HCT116 (cell line): ENCODE measurements around the gene DNAJA2. TPM values are rescaled to one million over a fixed set of nuclear protein-coding genes. Genes with fewer than 3 reads are reported as not detected.

Experiments used
- ATAC-seq: fragments of 200-7000 bp; cut with Tn5 transposase; 2 replicates; pipeline ENCODE4 v1.9.1; 2020; ENCODE audit warnings: mild to moderate bottlenecking, moderate library complexity
- BruUV-seq: library from RNA; stranded (reverse); fragments of 400-500 nt; replicated peaks from 2 replicates; lab custom pipeline; 2021; lab: Mats Ljungman, UMichigan
- CTCF ChIA-PET: fragments of 300-600 bp; sonication (Branson Sonifier 250); formaldehyde crosslinking; loops from one replicate; lab custom pipeline; 2021; ENCODE audit warnings: antibody characterized with exemption; lab: Charles Lee
- POLR2A ChIA-PET: fragments of 300-600, 350-600 bp; sonication (Branson Sonifier 250); formaldehyde crosslinking; loops from one replicate; lab custom pipeline; 2021; ENCODE audit warnings: antibody characterized with exemption; lab: Charles Lee
- RAD21 ChIA-PET, 2 experiments: fragments of 300-600 bp; sonication (Branson Sonifier 250); formaldehyde crosslinking; loops; one replicate each; lab custom pipeline; 2023; ENCODE audit warnings: low total read pairs in 2 of 2; ENCODE audit not compliant: uncharacterized antibody in 2 of 2, unreplicated experiment in 2 of 2, low non-redundant PET in 1 of 2; lab: Charles Lee
- DNase-seq: peaks from one replicate; pipeline ENCODE4 v3.0.0-alpha.2; 2010; ENCODE audit warnings: low read depth, low spot score
- H2AFZ ChIP-seq: fragments of 200-600 bp; shearing (Covaris generic), sonication (generic); 2 replicates; pipeline ENCODE4 v1.6.1; 2017; ENCODE audit warnings: low read depth, mixed run types, mixed read lengths, antibody characterized with exemption, low read length; ENCODE audit not compliant: poor library complexity, severe bottlenecking
- H3K27ac ChIP-seq: 2 replicates; pipeline ENCODE4 v1.5.1; 2012; ENCODE audit warnings: low read depth, low read length
- H3K27me3 ChIP-seq: fragments of 200-600 bp; sonication (generic); 2 replicates; pipeline ENCODE4 v1.6.1; 2016; ENCODE audit warnings: mixed run types, low read length, mixed read lengths; ENCODE audit not compliant: insufficient read depth
- H3K36me3 ChIP-seq, 2 experiments: fragments of 200-500 bp in 1 of 2; fragments of 200-600 bp in 1 of 2; sonication (Bioruptor generic) in 1 of 2; sonication (generic) in 1 of 2; 2 replicates each; pipeline versions ENCODE4 v1.5.1 to v1.6.1; 2014 to 2016; ENCODE audit warnings: low read length in 2 of 2, inconsistent platforms in 1 of 2, mixed read lengths in 1 of 2, mixed run types in 1 of 2; ENCODE audit not compliant: insufficient read depth in 2 of 2, control insufficient read depth in 1 of 2
- H3K4me1 ChIP-seq, 2 experiments: fragments of 200-600 bp in 1 of 2; sonication (generic) in 1 of 2; 2 replicates each; pipeline versions ENCODE4 v1.5.1 to v1.6.1; 2012 to 2017; ENCODE audit warnings: low read length in 2 of 2, inconsistent platforms in 1 of 2, mild to moderate bottlenecking in 1 of 2, mixed read lengths in 1 of 2, mixed run types in 1 of 2, moderate library complexity in 1 of 2; ENCODE audit not compliant: insufficient read depth in 2 of 2, control insufficient read depth in 1 of 2
- H3K4me2 ChIP-seq: fragments of 200-600 bp; sonication (generic); 2 replicates; pipeline ENCODE4 v1.6.1; 2017; ENCODE audit warnings: mixed run types, low read length, mixed read lengths
- H3K4me3 ChIP-seq, 2 experiments: fragments of 200-600 bp in 1 of 2; sonication (generic) in 1 of 2; replicated peaks in 1 of 2; 2 replicates each; pipeline ENCODE4 v1.5.1; 2011 to 2016; ENCODE audit warnings: low read length in 2 of 2, control low read depth in 1 of 2, low read depth in 1 of 2, mild to moderate bottlenecking in 1 of 2, mixed read lengths in 1 of 2, mixed run types in 1 of 2
- H3K79me2 ChIP-seq: fragments of 200-600 bp; sonication (generic); 2 replicates; pipeline ENCODE4 v1.6.1; 2017; ENCODE audit warnings: mild to moderate bottlenecking, mixed run types, low read length, moderate library complexity, mixed read lengths; ENCODE audit not compliant: insufficient read depth
- H3K9ac ChIP-seq: fragments of 200-600 bp; sonication (generic); 2 replicates; pipeline ENCODE4 v1.6.1; 2016; ENCODE audit warnings: low read length, mixed read lengths
- H3K9me2 ChIP-seq: fragments of 200-600 bp; sonication (generic), shearing (Covaris generic); 2 replicates; pipeline ENCODE4 v1.6.1; 2017; ENCODE audit warnings: mixed run types, mild to moderate bottlenecking, moderate library complexity; ENCODE audit not compliant: insufficient read depth
- H3K9me3 ChIP-seq, 2 experiments: fragments of 200-500 bp in 1 of 2; fragments of 200-600 bp in 1 of 2; sonication (Bioruptor generic) in 1 of 2; sonication (generic) in 1 of 2; 2 replicates each; pipeline ENCODE4 v1.6.1; 2014 to 2017; ENCODE audit warnings: low read length in 2 of 2, mixed read lengths in 2 of 2, inconsistent platforms in 1 of 2, low read depth in 1 of 2, mild to moderate bottlenecking in 1 of 2, mixed run types in 1 of 2, moderate library complexity in 1 of 2; ENCODE audit not compliant: control insufficient read depth in 1 of 2, insufficient read depth in 1 of 2
- H4K20me1 ChIP-seq: fragments of 200-600 bp; sonication (generic), shearing (Covaris generic); 2 replicates; pipeline ENCODE4 v1.6.1; 2017; ENCODE audit warnings: mixed run types, mild to moderate bottlenecking, moderate library complexity; ENCODE audit not compliant: insufficient read depth
- CBX3 ChIP-seq: IDR thresholded peaks from 2 replicates; pipeline ENCODE4 v1.6.1; 2012; ENCODE audit warnings: low read depth
- CEBPB ChIP-seq: IDR thresholded peaks from 2 replicates; pipeline ENCODE4 v1.6.1; 2012; ENCODE audit warnings: low read depth
- EGR1 ChIP-seq: IDR thresholded peaks from 2 replicates; pipeline ENCODE4 v1.6.1; 2012; ENCODE audit warnings: low read depth
- EZH2 ChIP-seq: fragments of 200-600 bp; sonication (generic); IDR thresholded peaks from 2 replicates; pipeline ENCODE4 v1.6.1; 2017; ENCODE audit warnings: antibody characterized with exemption, mixed run types
- EZH2phosphoT487 ChIP-seq: fragments of 200-600 bp; IDR thresholded peaks from 2 replicates; pipeline ENCODE4 v1.6.1; 2018; ENCODE audit warnings: antibody characterized with exemption, borderline replicate concordance
- FOSL1 ChIP-seq: IDR thresholded peaks from 2 replicates; pipeline ENCODE4 v1.6.1; 2012; ENCODE audit warnings: low read depth
- MAX ChIP-seq: IDR thresholded peaks from 2 replicates; pipeline ENCODE4 v1.6.1; 2012
- POLR2AphosphoS5 ChIP-seq: IDR thresholded peaks from 2 replicates; pipeline ENCODE4 v1.6.1; 2011; ENCODE audit warnings: mild to moderate bottlenecking, low read depth, low read length, moderate library complexity
- RAD21 ChIP-seq: IDR thresholded peaks from 2 replicates; pipeline ENCODE4 v1.6.1; 2012; ENCODE audit warnings: low read depth, mild to moderate bottlenecking
- SRF ChIP-seq: IDR thresholded peaks from 2 replicates; pipeline ENCODE4 v1.6.1; 2012; ENCODE audit warnings: low read depth
- ZBTB33 ChIP-seq: IDR thresholded peaks from 2 replicates; pipeline ENCODE4 v1.6.1; 2011; ENCODE audit warnings: mild to moderate bottlenecking, low read length, moderate library complexity; ENCODE audit not compliant: insufficient replicate concordance; ENCODE audit errors: extremely low read depth
- ZFX ChIP-seq: fragments of 450-650 bp; IDR thresholded peaks from 2 replicates; pipeline ENCODE4 v1.6.1; 2017
- ZNF274 ChIP-seq: fragments of 200-500 bp; sonication (Bioruptor generic); IDR thresholded peaks from 2 replicates; pipeline ENCODE4 v1.6.1; 2014; ENCODE audit warnings: mild to moderate bottlenecking, low read depth, low read length, inconsistent platforms
- intact Hi-C: fragments of 100-400 bp; cut with micrococcal nuclease; formaldehyde crosslinking; loops from 2 replicates; pipeline ENCODE4 v1.10.0; 2022
- total RNA-seq: library from RNA; stranded (reverse); gene quantifications from one replicate; pipeline ENCODE4 v1.2.1, GENCODE V29; 2021; ENCODE audit not compliant: unreplicated experiment
- TF ChIP-seq, protein P1 (sequence below), 3 experiments: fragments of 200-600 bp in 1 of 3; sonication (generic) in 1 of 3; IDR thresholded peaks in 2 of 3; conservative IDR thresholded peaks in 1 of 3; 2 replicates each; pipeline ENCODE4 v1.5.1; 2012 to 2017; ENCODE audit warnings: low read depth in 2 of 3, low read length in 2 of 3, antibody characterized with exemption in 1 of 3, borderline replicate concordance in 1 of 3, control low read depth in 1 of 3, mild to moderate bottlenecking in 1 of 3, mixed read lengths in 1 of 3, mixed run types in 1 of 3, moderate library complexity in 1 of 3; ENCODE audit not compliant: insufficient read depth in 1 of 3

DNAJA2 gene
- total RNA-seq, 1 experiment from 2014 or later, result 68.2 TPM

DNA sequence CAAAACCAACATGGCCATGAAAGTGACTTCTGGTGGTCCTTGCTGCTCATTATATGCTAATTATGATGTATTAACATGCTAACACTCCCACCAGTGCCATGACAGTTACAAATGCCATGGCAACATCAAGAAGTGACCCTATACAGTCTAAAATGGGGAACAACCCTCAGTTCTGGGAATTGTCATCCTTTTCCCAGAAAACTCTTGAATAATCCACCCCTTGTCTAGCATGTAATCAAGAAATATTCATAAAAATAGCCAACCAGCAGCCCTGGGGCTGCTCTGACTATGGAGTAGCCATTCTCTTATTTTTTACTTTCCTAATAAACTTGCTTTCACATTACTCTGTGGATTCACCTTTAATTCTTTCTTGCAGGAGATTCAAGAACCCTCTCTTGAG lies 35.9 kb downstream of the DNAJA2 start:
- no peaks in the 10 kb centered on the region for H3K4me1 ChIP-seq
- TF ChIP-seq EGR1 (no peak), ZFX (no peak), POLR2AphosphoS5 (no peak), CEBPB (no peak), EZH2phosphoT487 (no peak), FOSL1 (no peak), ZNF274 (no peak), CBX3 (no peak), EZH2 (no peak), RAD21 (no peak), MAX (no peak), SRF (no peak), ZBTB33 (no peak)
- TF ChIP-seq, protein P1, sequence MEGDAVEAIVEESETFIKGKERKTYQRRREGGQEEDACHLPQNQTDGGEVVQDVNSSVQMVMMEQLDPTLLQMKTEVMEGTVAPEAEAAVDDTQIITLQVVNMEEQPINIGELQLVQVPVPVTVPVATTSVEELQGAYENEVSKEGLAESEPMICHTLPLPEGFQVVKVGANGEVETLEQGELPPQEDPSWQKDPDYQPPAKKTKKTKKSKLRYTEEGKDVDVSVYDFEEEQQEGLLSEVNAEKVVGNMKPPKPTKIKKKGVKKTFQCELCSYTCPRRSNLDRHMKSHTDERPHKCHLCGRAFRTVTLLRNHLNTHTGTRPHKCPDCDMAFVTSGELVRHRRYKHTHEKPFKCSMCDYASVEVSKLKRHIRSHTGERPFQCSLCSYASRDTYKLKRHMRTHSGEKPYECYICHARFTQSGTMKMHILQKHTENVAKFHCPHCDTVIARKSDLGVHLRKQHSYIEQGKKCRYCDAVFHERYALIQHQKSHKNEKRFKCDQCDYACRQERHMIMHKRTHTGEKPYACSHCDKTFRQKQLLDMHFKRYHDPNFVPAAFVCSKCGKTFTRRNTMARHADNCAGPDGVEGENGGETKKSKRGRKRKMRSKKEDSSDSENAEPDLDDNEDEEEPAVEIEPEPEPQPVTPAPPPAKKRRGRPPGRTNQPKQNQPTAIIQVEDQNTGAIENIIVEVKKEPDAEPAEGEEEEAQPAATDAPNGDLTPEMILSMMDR (IDR thresholded peaks at IDR 0.05 in 2 of 3, conservative IDR thresholded peaks at IDR 0.05 in 1 of 3; ENCODE audit: borderline replicate concordance in 1 of 3, insufficient read depth in 1 of 3, low read depth in 2 of 3, low read length in 2 of 3), result no peak
- TF ChIP-seq, all 23 proteins: peak for 0
- ATAC-seq, result no peak
- Histone ChIP-seq H3K27me3 (no peaks in the 10 kb centered on the region), H3K79me2 (no peaks in the 10 kb centered on the region), H3K4me2 (no peak overlapping the region), H4K20me1 (no peaks in the 10 kb centered on the region), H3K27ac (no peak overlapping the region), H2AFZ (no peak overlapping the region), H3K36me3 (no peaks in the 10 kb centered on the region), H3K9me3 (no peaks in the 10 kb centered on the region), H3K9ac (no peak overlapping the region), H3K9me2 (no peaks in the 10 kb centered on the region), H3K4me3 (no peak overlapping the region)
- ChIA-PET POLR2A (no interaction called here), RAD21 (no interaction called here), CTCF (no interaction called here)
- no TSS peak for BruUV-seq
- DNase-seq, result no peak
- intact Hi-C loops, result no loop called here
